Activated naive CD4-positive, alpha-beta T cell treated with anti-CD3 and anti-CD28 coated beads, Interleukin-2, amount 50 U/mL, for 72 hours (primary cell): ENCODE results near the gene TUSC7. TPM values are rescaled to one million over a fixed set of nuclear protein-coding genes. Genes with fewer than 3 reads are reported as not detected.

Experiments used
- ATAC-seq, 2 donors: fragments of 150-1000 bp; cut with Tn5 transposase; 2 replicates each; pipeline ENCODE4 v1.10.0; 2021; ENCODE audit warnings: mild to moderate bottlenecking in 2 of 2, moderate library complexity in 2 of 2
- DNase-seq, 2 donors: peaks; one replicate each; pipeline ENCODE4 v3.0.0; 2021 to 2022; ENCODE audit warnings: low spot score in 2 of 2
- H3K27ac Mint-ChIP-seq, 2 donors: one replicate each; pipeline ENCODE4 v1.8.0; 2022; ENCODE audit warnings: mild to moderate bottlenecking in 2 of 2, mixed read lengths in 2 of 2
- H3K36me3 Mint-ChIP-seq, 2 donors: one replicate each; pipeline ENCODE4 v1.8.0; 2022; ENCODE audit warnings: mixed read lengths in 2 of 2
- H3K9me3 Mint-ChIP-seq, 2 donors: one replicate each; pipeline ENCODE4 v1.8.0; 2022; ENCODE audit warnings: mixed read lengths in 2 of 2
- total RNA-seq, 2 donors: library from RNA; stranded (reverse); gene quantifications; one replicate each; pipeline ENCODE4 v1.2.3, GENCODE V29; 2022

The TUSC7 gene
- total RNA-seq, 2 donors from 2014 or later: not detected

DNA sequence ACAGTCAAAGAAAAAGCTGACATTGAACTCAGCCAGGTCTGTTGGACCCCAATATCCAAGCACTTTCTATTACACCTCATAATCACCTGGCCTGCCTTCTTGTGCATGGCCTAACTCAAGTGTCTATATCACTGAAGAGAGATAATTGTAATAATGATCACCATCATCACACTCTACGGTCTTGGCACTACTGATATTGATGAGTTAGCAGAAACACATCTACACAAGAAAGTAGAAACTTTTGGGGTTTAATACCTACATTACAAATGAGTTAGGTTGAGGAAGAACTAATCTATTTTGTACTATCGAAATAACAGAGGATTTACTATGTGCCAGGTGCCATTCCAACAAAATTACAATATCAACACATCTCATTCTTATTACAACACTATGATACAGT is 30.7 kb downstream of the TUSC7 start:
- H3K36me3 Mint-ChIP-seq: peaks cover 0 to 4% of the 10 kb centered on the region in 2 donors

DNA sequence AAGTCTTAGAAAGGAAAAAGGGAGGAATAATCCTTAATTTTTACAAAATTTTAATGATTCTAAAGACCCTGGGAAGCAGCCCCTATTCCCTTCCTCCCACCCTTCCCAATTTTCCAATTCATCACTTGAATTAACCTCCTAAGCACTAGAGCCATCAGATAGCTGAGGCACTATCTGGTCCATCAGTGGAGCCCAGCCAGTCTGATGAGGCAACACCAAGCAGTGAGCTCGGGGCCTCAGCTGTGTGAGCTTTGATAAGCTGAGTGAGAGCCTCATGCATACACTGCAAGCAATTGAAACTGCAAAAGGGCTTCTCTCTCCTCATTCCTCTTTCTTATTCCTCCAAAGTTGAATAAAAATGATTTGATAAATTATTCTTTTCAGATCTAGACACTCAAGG is 31.9 kb downstream of the TUSC7 start:
- Mint-ChIP-seq H3K27ac (no peak overlapping the region), H3K36me3 (peaks cover 0 to 4% of the 10 kb centered on the region in 2 donors), H3K9me3 (peaks cover 7 to 22% of the 10 kb centered on the region in 2 donors)
- DNase-seq (no peak), ATAC-seq (no peak)

More for the DNA sequence above, 30.7 kb downstream of the TUSC7 start:
- DNase-seq (no peak), ATAC-seq (no peak)
- no peak overlapping the region for H3K27ac Mint-ChIP-seq
- peaks cover 12 to 21% of the 10 kb centered on the region in 2 donors for H3K9me3 Mint-ChIP-seq

DNA sequence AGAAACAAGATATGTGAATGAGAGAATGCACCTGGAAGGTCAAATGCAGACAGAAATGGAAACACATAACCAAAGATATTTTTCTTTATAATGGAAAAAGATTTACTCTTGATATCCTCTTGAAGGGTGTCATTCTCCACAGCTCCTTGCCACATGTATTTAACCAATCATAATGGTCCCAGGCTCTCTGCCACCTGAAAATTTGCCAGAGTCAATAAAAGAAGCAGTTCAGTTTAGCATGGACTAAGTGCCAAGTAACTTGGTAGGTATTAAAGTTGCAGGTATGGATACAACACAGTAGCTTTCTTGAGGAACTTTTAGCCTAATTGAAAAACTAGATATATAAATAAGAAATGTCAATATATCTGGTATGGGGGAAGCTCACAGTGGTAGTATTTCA is 33.5 kb downstream of the TUSC7 start:
- H3K9me3 Mint-ChIP-seq: peaks cover 4 to 20% of the 10 kb centered on the region in 2 donors
- ATAC-seq: no peak

DNA sequence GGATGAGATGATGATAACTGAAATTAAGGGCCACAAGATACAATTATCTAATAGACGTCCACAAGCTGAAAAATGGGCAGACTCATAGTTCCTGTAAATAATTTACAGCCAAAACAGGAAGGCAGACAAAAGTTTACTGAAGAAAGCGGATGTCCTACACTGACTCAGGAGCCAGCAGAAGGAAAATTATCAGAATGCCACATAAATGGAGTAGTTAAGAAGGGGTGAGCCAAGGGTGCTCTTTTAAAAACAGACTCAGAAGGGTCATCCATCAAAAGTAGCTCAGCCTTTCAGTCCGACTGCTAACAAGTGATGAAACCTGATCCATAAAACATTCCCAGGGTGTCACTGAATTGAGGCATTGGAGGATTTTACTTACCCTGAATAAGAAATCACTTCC is 39.8 kb downstream of the TUSC7 start:
- peaks cover 5 to 17% of the 10 kb centered on the region in 2 donors for H3K9me3 Mint-ChIP-seq
- no peak for ATAC-seq
- no peak overlapping the region for H3K27ac Mint-ChIP-seq
- no peak for DNase-seq
- no peaks in the 10 kb centered on the region for H3K36me3 Mint-ChIP-seq

More for the DNA sequence above, 33.5 kb downstream of the TUSC7 start:
- DNase-seq: no peak
- Mint-ChIP-seq H3K36me3 (peaks cover 0 to 4% of the 10 kb centered on the region in 2 donors), H3K27ac (no peak overlapping the region)

DNA sequence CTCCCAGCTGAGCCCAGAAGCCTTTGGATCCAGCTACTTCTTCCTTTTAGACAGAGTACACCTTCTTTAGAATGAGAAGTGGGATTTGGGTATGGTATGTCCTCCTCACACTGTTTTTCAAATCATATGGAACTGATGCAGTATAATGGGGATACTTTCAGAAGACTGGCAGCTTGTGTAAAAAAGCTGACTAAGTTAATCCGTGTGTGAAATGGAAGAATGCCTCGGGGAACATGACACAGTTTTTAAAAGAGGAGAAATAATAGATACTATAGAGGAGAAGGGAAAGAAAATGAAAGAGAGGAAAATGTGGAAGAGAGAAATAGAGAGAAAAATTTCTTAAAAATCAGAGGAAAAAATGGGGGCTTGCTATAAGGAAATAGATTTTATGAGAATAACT is 47.7 kb downstream of the TUSC7 start:
- Mint-ChIP-seq H3K36me3 (no peaks in the 10 kb centered on the region), H3K9me3 (peaks cover 0 to 8% of the 10 kb centered on the region in 2 donors), H3K27ac (no peak overlapping the region)
- ATAC-seq: no peak
- no peak for DNase-seq

DNA sequence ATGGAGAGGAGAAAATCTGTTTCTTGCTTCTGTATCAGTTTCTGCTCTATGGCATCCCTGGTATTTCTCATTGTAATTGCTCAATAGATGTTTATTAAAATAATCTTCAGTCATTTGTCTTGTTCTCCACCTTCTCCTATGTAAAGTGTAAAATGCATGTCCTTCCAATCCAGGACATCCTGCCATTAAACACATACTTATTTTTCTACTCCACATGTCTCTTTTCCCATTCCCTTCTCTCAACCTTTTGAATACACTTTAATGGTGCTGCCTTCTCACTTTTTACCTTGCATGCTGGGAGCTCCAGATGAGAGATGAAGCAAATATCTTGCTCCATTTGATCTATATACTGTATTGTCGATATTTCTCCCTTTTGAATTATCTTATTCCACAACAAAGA is 49.7 kb downstream of the TUSC7 start:
- Mint-ChIP-seq H3K9me3 (peaks cover 0 to 4% of the 10 kb centered on the region in 2 donors), H3K36me3 (no peaks in the 10 kb centered on the region), H3K27ac (no peak overlapping the region)
- DNase-seq (no peak), ATAC-seq (no peak)
